Endothelial cell of umbilical vein (primary cell): ENCODE data around the gene TBL2.
"Not testable (repeated sequence)": the region's sequence is repeated elsewhere in the genome, so short reads cannot be mapped to it uniquely, and the experiment has no call there.

Experiments
- CTCF ChIP-seq, 2 donors: IDR thresholded peaks; 1 replicate in 1 of 2; 2 replicates in 1 of 2; pipeline ENCODE4 v1.5.1; 2011; ENCODE audit warnings: low read length in 2 of 2, mild to moderate bottlenecking in 2 of 2, moderate library complexity in 2 of 2, control low read depth in 1 of 2, inconsistent platforms in 1 of 2, low read depth in 1 of 2; ENCODE audit not compliant: insufficient read depth in 1 of 2; ENCODE audit errors: extremely low read depth in 1 of 2
- EZH2 ChIP-seq: IDR thresholded peaks from 2 replicates; pipeline ENCODE4 v1.6.1; 2012; ENCODE audit warnings: borderline replicate concordance, low read depth, mild to moderate bottlenecking, moderate library complexity, low read length, inconsistent platforms; ENCODE audit not compliant: severe bottlenecking
- FOS ChIP-seq: IDR thresholded peaks from 2 replicates; pipeline ENCODE4 v1.6.1; 2011; ENCODE audit warnings: mild to moderate bottlenecking, low read length, moderate library complexity, borderline replicate concordance; ENCODE audit not compliant: insufficient read depth

- not testable (repeated sequence) for TF ChIP-seq CTCF (IDR thresholded peaks at IDR 0.05; ENCODE audit: extremely low read depth in 1 of 2, insufficient read depth in 1 of 2, low read depth in 1 of 2, low read length in 2 of 2); FOS; EZH2
Measured at GRCh38 chr7:73538510-73538909, 39.9 kb downstream of the TBL2 start.
